ENCODE results near the gene C1orf159. TPM values are rescaled to one million over a fixed set of nuclear protein-coding genes. Genes with fewer than 3 reads are reported as not detected.
A peak's percentile ranks its signal among the peaks of the same experiment; 100 is the strongest.

Gene C1orf159
- total RNA-seq, 4 donors from 2014 or later = 6.9 to 19.6 (median 14.7) TPM

DNA sequence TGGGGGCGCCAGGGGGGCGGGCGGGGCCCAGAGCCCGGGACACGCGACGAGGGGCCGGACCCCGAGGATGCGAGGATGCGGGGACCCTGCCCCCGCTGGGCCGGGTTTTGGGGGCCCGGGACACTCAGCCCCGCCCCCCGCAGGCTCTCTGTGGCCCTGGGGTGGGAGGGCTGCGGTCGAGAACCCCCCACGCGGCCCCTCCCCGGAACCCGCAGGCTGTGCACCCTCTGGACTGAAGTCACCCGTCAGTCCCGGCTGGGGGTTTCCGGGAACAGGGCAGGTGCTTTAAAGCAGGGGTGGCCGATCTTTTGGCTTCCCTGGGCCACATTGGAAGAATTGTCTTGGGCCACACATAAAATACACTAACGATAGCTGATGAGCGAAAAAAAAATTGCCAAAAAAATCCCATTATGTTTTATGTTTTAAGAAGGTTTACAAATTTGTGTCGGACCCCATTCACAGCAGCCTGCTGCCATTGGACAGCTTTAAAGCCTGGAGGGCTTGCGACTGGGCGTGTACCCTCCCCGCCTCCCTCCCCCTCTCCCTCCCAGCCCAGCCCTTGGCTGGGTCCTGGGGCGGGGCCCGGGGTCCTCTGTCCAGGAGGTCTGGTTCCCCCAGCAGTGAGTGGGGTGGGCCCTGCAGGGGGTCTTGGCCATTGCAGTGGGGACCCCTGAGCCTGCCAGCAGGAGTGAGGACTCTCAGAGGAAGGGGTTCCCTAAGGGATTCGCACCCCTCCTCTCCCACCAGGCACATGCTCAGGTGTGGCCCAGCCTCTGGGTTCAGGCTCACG lies 21.6 kb upstream of the C1orf159 start:
- H3K36me3 ChIP-seq = no peaks in the 10 kb centered on the region
- no peak for DNase-seq
- peaks cover 0 to 53% (median 5%) of the 10 kb centered on the region in 4 donors for H3K27me3 ChIP-seq
- H3K4me3 ChIP-seq = peak overlapping the region; percentile 9 to 60 (median 26)
- no peaks in the 10 kb centered on the region for H3K9me3 ChIP-seq
- intact Hi-C loops (cut with DNase I) = no loop called here
- TF ChIP-seq POLR2A (IDR thresholded peaks at IDR 0.05) = no peak
- TF ChIP-seq, protein P1, sequence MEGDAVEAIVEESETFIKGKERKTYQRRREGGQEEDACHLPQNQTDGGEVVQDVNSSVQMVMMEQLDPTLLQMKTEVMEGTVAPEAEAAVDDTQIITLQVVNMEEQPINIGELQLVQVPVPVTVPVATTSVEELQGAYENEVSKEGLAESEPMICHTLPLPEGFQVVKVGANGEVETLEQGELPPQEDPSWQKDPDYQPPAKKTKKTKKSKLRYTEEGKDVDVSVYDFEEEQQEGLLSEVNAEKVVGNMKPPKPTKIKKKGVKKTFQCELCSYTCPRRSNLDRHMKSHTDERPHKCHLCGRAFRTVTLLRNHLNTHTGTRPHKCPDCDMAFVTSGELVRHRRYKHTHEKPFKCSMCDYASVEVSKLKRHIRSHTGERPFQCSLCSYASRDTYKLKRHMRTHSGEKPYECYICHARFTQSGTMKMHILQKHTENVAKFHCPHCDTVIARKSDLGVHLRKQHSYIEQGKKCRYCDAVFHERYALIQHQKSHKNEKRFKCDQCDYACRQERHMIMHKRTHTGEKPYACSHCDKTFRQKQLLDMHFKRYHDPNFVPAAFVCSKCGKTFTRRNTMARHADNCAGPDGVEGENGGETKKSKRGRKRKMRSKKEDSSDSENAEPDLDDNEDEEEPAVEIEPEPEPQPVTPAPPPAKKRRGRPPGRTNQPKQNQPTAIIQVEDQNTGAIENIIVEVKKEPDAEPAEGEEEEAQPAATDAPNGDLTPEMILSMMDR (IDR thresholded peaks at IDR 0.05) = no peak
- peak overlapping the region in 2 of 4 donors; percentile 6 to 55 for H3K27ac ChIP-seq
- 19 to 24% methylated on average over 6 to 7 of the region's 36 CpGs for WGBS, 2 donors
- H3K4me1 ChIP-seq = peaks cover 13 to 36% (median 17%) of the 10 kb centered on the region in 3 donors

GRCh38 chr1:1136547-1137230 lies 20.8 kb upstream of the C1orf159 start:
- WGBS, 2 donors = no CpG with 5 or more reads among the region's 48 CpGs
- Histone ChIP-seq H3K27me3 (peaks cover 0 to 52% (median 5%) of the 10 kb centered on the region in 4 donors), H3K4me3 (peak overlapping the region; percentile 9 to 60 (median 26)), H3K4me1 (peaks cover 13 to 37% (median 17%) of the 10 kb centered on the region in 3 donors), H3K36me3 (no peaks in the 10 kb centered on the region), H3K27ac (peak overlapping the region in 2 of 4 donors; percentile 6 to 55), H3K9me3 (no peaks in the 10 kb centered on the region)
- intact Hi-C loops (cut with DNase I) = no loop called here
- no peak for TF ChIP-seq POLR2A (IDR thresholded peaks at IDR 0.05)
- TF ChIP-seq, protein P1 (IDR thresholded peaks at IDR 0.05) = no peak
- no peak for DNase-seq

DNA sequence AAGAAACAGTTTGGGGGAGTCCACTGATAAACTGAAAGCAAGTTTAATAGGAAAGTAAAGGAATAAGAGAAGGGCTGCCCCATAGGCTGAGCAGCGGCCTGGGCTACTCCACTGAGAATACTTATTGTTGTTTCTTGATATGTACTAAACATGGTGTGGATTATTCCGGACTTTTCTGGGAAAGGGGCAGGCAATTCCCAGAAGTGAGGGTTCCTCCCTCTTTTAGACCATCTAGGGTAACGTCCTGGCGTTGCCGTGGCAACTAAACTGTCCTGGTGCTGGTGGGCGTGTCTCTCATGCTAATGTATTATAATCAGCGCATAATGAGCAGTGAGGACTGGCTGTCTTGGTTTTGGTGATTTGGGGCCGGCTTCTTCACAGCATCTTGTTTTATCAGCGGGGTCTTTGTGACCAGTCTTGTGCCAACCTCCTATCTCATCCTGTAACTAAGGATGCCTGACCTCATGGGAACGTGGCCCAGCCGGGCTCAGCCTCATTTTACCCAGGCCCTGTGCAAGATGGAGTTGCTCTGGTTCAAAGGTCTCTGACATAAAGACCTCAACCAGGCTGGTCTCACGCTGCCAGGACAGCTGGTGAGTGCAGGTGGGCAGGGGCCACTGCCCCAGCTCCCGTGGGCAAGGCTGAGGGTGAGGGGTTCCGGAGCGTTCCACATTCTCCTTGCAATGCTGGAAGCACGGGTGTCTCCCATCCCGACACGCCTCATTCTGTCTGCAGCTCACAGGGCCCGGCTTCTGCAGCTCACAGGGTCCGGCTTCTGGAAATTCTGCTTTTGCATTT lies 19.6 kb upstream of the C1orf159 start:
- peaks cover 13 to 37% (median 17%) of the 10 kb centered on the region in 3 donors for H3K4me1 ChIP-seq
- no peaks in the 10 kb centered on the region for H3K36me3 ChIP-seq
- peaks cover 0 to 46% (median 5%) of the 10 kb centered on the region in 4 donors for H3K27me3 ChIP-seq
- no peak overlapping the region for H3K27ac ChIP-seq
- TF ChIP-seq, protein P1 (IDR thresholded peaks at IDR 0.05) = no peak
- no peaks in the 10 kb centered on the region for H3K9me3 ChIP-seq
- DNase-seq = no peak
- H3K4me3 ChIP-seq = no peak overlapping the region
- intact Hi-C loops (cut with DNase I) = no loop called here
- 64 to 76% methylated on average over 11 of the region's 20 CpGs for WGBS, 2 donors

DNA sequence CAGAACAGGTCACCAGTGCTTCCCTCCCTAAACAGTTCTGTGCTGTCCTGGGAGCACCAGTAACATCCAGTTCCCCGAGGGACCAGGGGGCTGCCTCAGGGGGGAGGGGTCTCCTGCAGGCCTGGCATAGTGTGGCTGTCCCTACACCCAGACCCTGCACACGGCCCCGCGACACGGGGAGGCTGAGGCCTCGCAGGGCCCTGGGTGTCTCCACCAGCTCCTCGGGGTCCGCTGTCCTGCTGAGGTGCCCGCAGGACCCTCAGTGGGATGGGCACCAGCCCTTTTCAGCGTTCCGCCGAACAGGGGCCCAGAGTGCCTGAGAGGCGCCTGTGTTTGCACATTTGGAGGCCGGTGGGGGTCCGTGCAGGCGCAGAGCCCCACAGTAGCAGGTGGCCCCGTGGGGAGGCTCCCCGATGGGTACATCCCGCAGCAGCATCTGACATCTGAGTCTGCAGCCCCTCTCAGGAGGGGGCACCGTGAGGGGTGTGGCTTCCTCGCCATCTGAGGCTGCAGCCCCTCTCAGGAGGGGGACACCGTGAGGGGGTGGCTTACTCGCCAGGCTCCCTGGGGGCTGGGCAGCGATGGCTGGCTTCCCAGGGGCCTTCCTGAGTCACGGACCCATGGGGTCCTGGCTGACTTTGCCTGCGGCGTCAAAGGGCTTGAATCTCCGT lies 18.5 kb upstream of the C1orf159 start:
- Histone ChIP-seq H3K4me1 (peaks cover 13 to 37% (median 17%) of the 10 kb centered on the region in 3 donors), H3K4me3 (no peak overlapping the region), H3K27me3 (peaks cover 0 to 48% (median 5%) of the 10 kb centered on the region in 4 donors), H3K27ac (peak overlapping the region in 2 of 4 donors; percentile 6 to 17), H3K36me3 (no peaks in the 10 kb centered on the region), H3K9me3 (no peaks in the 10 kb centered on the region)
- intact Hi-C loops (cut with DNase I) = no loop called here
- 80 to 100% methylated on average over 2 of the region's 28 CpGs for WGBS, 2 donors
- no peak for DNase-seq
- TF ChIP-seq, protein P1 (IDR thresholded peaks at IDR 0.05) = no peak
- no peak for TF ChIP-seq POLR2A (IDR thresholded peaks at IDR 0.05)

All from esophagus squamous epithelium (tissue), 5 donors.